ENCODE data around the gene CCDC87. TPM values are rescaled to one million over a fixed set of nuclear protein-coding genes. Genes with fewer than 3 reads are reported as not detected.

CCDC87 gene
- polyA plus RNA-seq, 1 experiment: 0.15 TPM

GRCh38 chr11:66600219-66600618, 7.4 kb upstream of the CCDC87 start:
- ChIA-PET CTCF (interaction anchor here (0.7 kb wide), 1 partner anchor 33 kb away, joined by 3 read pairs; no protein-coding TSS in a partner anchor), POLR2A (no interaction called here)
- Histone ChIP-seq H3K36me3 (ENCODE audit: control insufficient read depth, insufficient read depth, low read length) (peaks cover 20% of the 10 kb centered on the region), H3K4me3 (ENCODE audit: low read depth, low read length) (no peak overlapping the region), H3K27me3 (ENCODE audit: control insufficient read depth, insufficient read depth, low read length) (no peaks in the 10 kb centered on the region)
- TF ChIP-seq CTCF (IDR thresholded peaks at IDR 0.05; ENCODE audit: insufficient read depth, low read depth, low read length): no peak
- no peak for DNase-seq (ENCODE audit: low read depth)

GRCh38 chr11:66598993-66599392, 6.1 kb upstream of the CCDC87 start:
- no peak for DNase-seq (ENCODE audit: low read depth)
- POLR2A ChIA-PET: no interaction called here
- Histone ChIP-seq H3K36me3 (ENCODE audit: control insufficient read depth, insufficient read depth, low read length) (peaks cover 15% of the 10 kb centered on the region), H3K27me3 (ENCODE audit: control insufficient read depth, insufficient read depth, low read length) (no peaks in the 10 kb centered on the region), H3K4me3 (ENCODE audit: low read depth, low read length) (no peak overlapping the region)
- CTCF ChIA-PET: interaction anchor here (0.9 kb wide), 1 partner anchor 19 kb away, joined by 3 read pairs; no protein-coding TSS in a partner anchor
- TF ChIP-seq CTCF (IDR thresholded peaks at IDR 0.05; ENCODE audit: insufficient read depth, low read depth, low read length): no peak

GRCh38 chr11:66595245-66595904, 2.5 kb upstream of the CCDC87 start:
- DNase-seq (ENCODE audit: low read depth): no peak
- peaks cover 10% of the 10 kb centered on the region for H3K36me3 ChIP-seq (ENCODE audit: control insufficient read depth, insufficient read depth, low read length)
- no peak for TF ChIP-seq CTCF (IDR thresholded peaks at IDR 0.05; ENCODE audit: insufficient read depth, low read depth, low read length)
- H3K4me3 ChIP-seq (ENCODE audit: low read depth, low read length): no peak overlapping the region
- no peaks in the 10 kb centered on the region for H3K27me3 ChIP-seq (ENCODE audit: control insufficient read depth, insufficient read depth, low read length)
- CTCF ChIA-PET: interaction anchor here (1.3 to 1.6 kb wide), 3 partner anchors 15 to 24 kb away, joined by 3 to 5 read pairs (median 3); no protein-coding TSS in a partner anchor
- POLR2A ChIA-PET: interaction anchor here (0.6 kb wide), 1 partner anchor 12 kb away, joined by 15 read pairs; no protein-coding TSS in a partner anchor

GRCh38 chr11:66593650-66594049, 787 bp upstream of the CCDC87 start:
- no peaks in the 10 kb centered on the region; the same call in 1 of the 2 replicates for H3K36me3 ChIP-seq (ENCODE audit: control insufficient read depth, insufficient read depth, low read length)
- ChIA-PET POLR2A (no interaction called here), CTCF (interaction anchor here (0.8 to 4.0 kb wide), 3 partner anchors 14 to 85 kb away, joined by 3 to 24 read pairs (median 3); partner anchors contain the start of gene RBM4B)
- peak overlapping the region; percentile 68 for H3K4me3 ChIP-seq (ENCODE audit: low read depth, low read length)
- no peaks in the 10 kb centered on the region for H3K27me3 ChIP-seq (ENCODE audit: control insufficient read depth, insufficient read depth, low read length)
- no peak for DNase-seq (ENCODE audit: low read depth)
- TF ChIP-seq CTCF (IDR thresholded peaks at IDR 0.05; ENCODE audit: insufficient read depth, low read depth, low read length): no peak

GRCh38 chr11:66593303-66593635, 406 bp upstream of the CCDC87 start:
- CTCF ChIA-PET: interaction anchor here (1.0 to 4.0 kb wide), 5 partner anchors 9 to 85 kb away, joined by 3 to 24 read pairs (median 4); partner anchors contain the start of gene RBM4B
- TF ChIP-seq CTCF (IDR thresholded peaks at IDR 0.05; ENCODE audit: insufficient read depth, low read depth, low read length): no peak
- H3K27me3 ChIP-seq (ENCODE audit: control insufficient read depth, insufficient read depth, low read length): no peaks in the 10 kb centered on the region
- no peaks in the 10 kb centered on the region; the same call in 1 of the 2 replicates for H3K36me3 ChIP-seq (ENCODE audit: control insufficient read depth, insufficient read depth, low read length)
- DNase-seq (ENCODE audit: low read depth): no peak
- H3K4me3 ChIP-seq (ENCODE audit: low read depth, low read length): peak overlapping the region; percentile 68
- POLR2A ChIA-PET: no interaction called here

Measured in BJ (cell line).